DMS53 (cell line): Measurements from ENCODE around the gene HIVEP1.

ENCODE experiments used
- DNase-seq: peaks from one replicate; lab custom pipeline; 2025; lab: John Stamatoyannopoulos, UW

The HIVEP1 gene

DNA sequence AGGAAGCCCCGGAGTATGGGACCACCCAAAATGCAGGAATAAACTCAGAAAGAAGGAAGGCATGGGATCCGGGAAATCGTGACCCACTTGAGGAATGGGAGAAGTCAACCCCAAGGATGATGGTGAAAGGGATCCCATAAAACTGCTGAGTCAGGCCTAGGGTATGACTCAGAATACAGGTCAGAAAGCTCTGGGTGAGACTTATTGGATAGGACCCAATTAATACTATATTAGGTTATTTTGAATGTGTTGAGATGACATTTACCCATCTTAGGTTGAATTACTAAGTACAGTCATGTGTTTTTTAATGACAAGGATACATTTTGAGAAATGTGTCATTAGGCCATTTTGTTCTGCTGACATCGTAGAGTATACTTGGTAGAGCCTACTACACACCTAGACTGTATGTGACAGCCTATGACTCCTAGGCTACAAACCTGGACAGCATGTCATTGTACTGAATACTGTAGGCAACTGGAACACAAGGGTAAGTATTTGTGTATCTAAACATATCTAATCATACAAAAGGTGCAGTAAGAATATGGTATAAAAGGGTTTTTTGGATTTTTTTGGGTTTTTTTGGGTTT, 17.1 kb upstream of the HIVEP1 start:
- DNase-seq, result peak; percentile 5

DNA sequence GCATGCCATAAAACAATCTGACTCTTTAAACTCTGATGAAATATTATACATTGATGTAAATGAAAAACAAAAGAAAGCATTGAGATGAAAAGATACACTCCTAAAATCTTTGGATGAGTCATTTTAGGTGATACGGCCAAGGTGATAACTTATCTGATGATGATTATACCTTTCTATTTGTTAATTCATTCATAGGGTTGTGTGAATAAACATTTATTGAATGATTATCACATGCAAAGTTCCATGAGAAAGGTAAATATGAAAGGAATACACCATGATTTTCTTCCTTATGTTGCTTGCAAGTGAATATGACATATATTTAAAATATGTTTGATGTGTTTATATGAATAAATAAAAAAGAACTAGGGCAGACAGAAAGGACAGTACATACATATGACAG, 15.4 kb upstream of the HIVEP1 start:
- no peak for DNase-seq

DNA sequence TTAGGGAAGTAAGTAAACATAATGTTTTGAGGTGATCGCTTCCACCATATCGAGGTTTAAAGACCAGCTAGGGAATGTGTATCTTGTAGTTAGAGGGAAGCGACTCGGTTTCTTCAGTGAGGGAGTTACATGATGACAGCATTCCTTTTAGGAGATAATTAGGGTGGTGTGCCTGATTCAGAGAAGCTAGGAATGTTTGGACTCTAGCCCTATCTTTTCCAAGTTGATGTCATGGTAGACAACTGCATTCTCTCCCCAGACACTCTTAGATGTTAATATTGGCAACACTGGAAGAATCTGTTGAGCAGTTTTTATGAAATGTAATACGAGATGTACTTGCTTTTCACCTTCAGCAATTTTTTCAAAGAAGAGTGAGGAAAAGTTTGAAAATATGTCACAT, 12.9 kb upstream of the HIVEP1 start:
- no peak for DNase-seq

DNA sequence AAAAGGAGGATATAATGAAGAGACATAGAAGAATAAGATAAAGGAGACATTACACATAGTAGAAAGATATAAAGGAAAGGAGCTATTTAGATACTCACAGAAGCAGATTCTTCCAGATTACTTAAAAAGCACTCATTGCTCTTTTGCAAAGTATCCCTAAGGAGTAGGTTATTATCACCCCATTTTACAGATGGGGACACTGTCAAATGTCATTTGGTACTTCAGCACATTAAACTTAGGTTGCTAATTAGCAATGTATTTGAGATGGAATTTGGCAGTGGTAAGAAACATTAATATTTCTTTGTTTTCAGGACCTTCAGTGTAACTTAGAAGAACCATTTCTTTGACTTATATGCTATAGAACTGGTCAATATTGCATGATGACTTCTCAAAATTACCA, 11.9 kb upstream of the HIVEP1 start:
- no peak for DNase-seq

DNA sequence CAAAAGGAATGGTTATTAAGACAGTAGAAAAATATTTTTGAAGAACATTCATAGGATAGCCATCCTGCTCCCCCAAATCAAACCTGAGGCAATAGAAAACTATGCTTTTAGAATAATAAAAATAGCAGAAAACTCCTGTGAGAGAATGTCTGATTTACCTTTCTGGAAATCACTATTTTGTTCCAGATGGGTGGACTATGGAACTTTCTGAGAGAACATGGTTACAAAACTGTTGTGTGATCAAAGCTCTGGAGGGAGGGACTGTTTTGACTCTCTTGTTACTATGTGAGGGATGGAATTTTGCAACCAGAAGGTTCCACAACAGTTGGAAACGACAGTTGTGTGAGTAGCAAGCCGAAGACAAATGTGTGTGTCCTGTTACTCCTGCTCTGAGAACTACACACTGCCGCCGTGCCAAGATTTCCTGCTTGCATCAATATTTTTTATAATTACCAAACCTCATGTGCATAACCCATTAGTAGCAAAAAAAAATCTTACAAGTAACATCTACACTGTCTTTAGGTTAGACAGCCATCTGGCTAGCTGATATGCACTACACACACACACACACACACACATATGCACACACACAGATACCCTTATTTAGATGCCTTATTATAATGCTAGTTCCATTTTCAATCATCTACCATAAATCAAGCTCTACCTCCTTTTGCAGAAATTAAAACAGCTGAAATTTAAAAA, 11.0 kb upstream of the HIVEP1 start:
- DNase-seq, result no peak

DNA sequence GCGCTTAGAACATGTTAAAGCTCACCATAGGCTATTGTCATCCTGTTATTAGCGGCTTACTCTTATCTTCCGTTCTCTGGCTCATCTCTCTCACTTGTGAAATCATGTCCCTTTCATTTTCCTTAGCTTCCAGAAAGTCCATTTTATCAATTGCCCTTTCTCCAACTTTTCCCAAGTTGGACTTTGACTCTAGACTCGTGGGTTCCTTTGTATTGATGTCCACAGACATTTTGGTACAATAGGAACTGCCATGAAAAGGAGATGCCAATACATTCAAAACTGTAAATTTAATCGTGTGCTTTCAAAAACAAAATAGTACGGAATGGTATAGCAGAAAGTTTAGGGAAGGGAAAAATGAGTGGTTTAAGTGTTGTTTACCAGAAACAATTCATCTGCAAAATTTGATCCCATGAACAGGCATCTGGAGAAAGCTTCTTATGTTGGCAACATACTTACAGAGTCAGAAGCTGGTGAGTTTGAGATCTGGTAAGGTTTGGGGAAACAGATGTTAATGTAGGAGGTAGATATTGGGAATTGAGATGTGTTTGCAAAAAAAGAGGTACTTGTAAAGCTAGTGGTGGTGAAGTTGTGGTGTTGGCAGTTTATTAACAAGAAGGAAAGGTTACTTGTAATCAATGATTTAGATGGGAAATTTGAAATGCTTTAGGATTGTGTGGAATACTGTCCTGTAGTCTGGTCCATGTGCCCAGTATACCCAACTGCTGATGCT, 10.2 kb upstream of the HIVEP1 start:
- DNase-seq, result no peak

DNA sequence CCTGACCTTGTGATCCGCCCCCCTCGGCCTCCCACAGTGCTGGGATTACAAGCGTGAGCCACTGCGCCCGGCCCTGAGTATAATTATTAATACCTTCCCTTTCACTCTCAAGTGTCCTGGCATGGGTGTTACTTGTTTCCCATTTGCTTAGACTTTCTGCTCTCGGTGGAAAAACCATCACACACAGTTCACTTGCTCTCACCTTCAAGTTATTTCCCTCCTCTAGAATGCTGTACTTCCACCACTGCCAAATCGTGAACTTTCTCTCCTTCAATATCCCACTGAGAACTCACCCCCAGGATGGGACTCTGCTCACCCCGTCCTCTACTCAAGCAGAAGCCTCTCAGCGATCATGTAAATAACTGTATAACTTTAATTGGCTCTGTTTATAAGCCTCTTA, 4.6 kb upstream of the HIVEP1 start:
- DNase-seq, result no peak

DNA sequence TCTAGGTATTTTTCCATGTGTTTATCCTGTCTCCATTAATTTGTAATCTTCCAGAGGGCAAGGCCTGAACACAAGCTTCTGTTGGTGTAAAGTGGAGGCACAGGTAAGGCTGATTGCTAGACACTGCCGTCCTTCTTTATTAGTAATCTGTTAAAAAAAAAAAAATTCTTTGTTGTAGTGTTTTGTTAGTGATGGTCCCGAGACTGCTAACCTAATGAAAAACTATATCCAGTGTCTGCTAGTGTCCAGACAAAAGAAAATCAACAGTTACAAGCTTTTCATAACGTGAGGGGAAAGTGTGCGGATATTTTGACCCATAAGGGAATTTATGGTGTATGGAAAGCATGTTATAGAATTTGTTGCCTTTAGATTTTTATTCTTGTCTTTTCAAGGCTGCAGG, 4.2 kb upstream of the HIVEP1 start:
- DNase-seq, result peak; percentile 23

DNA sequence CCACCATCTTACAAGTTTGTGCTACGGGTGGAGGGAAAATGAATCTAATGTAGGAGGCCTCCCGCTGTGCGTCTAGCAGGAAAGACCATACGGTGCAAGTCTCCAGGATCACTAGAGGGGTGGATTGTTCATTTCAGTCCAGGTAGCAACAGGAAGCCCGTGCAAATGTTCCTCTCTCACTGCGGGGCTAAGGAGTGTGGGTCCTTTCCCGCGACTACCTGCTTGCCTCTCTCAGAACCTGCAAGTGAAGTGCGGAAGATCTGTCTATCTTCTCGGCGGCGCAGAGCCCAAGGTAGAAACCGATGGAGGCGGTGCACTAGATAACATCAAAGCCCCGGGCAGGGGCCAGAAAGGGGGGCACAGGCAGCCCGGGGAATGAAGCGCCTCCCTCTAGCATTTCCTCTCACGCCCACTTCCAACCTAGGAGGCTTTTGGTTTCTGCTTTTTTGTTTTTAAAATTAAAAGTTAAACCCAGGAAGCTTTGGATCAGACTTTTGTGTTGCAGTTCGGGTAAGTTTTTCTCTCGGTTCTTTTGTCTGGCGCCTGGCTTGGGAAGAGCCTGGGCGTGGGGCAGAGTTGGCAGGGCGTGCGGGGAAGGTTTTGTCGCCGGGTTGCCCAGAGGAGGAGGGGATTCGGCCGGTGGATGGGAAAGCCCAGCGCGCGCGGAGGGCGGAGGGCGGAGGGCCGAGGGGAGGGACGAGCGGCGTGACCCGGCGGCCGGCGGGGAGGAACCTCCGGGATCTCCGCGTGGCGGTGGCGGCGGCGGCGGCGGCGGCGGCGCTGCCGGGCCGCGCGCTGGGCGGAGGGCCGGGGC, 3.5 kb upstream of the HIVEP1 start:
- DNase-seq, result peak; percentile 92

DNA sequence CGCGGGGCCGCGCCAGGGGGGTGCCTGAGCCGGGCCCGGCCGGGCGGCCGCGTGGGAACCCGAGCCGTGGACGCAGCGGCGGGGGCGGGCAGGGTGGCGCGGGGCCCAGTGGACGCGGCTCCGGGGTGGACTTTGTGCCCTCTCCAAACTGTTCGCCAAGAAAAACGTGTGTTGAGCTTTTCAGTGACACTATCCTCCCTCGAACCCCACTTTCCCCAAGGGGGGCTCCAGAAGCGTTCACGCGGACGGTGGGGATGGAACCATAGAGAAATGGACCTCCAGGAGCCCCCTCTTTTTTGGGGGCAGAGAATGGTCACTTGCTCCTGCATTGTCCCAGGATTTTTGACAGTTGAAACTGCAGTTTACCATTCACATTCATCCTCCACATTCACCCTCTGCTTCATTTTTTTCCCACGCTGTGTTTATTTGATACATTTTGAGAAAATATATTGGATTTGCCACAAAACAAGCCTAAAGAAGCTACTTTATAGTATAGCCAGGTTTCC, 2.9 kb upstream of the HIVEP1 start:
- DNase-seq, result peak; percentile 42

DNA sequence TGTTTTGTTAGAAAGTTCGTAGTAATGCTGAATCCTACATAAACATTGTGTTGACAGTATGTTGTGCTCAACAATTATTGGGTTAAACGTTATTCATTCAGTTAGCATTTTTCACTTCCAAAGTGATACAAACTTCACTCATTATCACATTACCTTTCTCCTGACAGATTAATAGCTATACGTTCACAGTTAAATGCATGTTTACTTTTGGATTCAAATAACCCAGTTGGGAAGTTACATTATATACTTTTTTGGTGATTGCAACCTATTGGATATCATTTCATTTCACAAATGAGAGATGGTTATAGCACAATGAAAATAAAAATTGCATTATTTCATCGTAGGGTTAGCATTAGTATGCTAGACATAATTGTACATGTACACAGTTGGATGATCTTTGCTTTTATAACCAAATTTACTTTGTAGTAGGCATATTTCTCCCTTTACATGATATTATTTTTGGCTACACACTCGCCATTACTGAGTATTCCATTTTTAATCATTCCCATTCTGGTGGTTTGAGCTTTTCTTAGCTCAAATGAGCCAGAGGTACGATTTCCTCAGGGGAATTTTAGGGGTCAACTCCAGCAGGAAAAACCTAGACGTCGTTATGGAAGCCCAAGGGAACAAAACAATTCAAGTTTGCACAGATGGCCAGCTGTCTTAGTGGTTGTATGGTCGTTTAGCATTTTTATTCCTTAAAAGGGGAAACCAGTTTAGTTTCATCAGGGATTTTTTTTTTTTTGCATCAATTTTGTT, 2.1 kb upstream of the HIVEP1 start:
- DNase-seq, result peak; percentile 55

DNA sequence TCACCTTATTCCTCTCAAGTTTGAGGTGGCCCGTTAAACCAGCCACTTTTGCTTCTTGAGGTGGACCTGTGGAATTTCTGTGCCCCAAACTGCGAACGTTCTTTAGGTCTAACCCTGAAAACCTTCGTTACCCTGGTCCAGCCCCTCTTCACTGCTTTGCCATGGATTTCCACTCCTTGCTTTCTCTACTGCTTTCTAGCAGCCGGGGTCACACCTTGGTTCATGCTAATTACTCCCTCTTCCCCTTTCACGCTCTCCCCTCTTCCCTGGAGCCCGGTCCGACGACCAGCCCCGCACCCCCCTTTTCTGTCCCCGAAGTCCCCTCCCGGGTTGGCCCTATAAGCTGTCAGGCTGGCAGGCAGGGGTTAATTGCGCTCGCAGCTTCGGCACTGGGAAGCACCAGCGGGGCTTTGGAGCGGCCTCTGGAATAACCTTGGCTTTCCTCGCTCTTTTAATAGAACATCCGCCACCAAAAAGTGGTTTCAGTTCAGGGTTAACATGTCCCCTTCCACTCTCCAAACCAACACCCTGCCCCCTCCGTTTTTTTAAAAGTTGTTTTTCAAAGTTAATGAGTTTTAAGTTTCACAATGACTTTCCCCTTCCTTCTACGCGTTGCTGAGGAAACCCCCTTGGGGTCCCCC, 1.4 kb upstream of the HIVEP1 start:
- peak; percentile 91 for DNase-seq

DNA sequence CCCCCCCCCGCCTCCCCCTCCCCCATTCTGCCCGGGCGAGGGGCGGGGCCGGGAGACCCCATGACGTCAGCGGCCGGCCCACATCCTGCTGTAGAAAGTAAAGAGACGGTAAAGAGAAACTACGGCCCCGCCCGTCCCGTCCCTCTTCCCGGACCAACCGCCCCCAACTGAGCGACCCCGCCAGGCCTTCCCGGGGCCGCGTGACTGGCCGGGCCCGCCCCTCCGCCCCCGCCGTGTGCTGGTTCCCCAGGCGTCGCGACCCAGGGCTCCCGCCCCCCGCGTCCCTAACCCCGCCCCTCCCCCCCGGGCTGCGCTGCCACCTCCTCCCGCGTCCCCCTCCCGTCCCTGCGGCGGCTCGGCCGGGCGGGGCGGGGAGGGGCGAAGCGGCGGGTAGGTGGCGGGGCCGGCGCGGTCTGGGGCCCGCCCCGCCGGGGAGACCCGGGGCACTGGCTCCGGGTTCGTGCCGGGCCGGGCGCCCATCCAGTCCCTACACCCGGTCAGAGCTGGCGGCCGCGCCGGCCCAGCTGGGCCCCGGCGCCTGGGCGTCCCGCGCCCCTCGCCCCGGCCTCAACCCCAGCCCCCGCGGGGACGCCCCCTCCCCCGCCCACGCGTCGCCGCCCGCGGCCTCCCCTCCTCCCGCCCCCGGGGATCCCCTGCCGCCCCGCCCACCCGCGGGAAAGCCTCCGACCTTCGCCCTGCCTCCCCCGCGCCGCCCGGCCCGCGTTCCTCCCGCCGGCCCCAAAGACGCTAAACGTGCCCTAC, 655 bp upstream of the HIVEP1 start:
- DNase-seq, result peak; percentile 98

DNA sequence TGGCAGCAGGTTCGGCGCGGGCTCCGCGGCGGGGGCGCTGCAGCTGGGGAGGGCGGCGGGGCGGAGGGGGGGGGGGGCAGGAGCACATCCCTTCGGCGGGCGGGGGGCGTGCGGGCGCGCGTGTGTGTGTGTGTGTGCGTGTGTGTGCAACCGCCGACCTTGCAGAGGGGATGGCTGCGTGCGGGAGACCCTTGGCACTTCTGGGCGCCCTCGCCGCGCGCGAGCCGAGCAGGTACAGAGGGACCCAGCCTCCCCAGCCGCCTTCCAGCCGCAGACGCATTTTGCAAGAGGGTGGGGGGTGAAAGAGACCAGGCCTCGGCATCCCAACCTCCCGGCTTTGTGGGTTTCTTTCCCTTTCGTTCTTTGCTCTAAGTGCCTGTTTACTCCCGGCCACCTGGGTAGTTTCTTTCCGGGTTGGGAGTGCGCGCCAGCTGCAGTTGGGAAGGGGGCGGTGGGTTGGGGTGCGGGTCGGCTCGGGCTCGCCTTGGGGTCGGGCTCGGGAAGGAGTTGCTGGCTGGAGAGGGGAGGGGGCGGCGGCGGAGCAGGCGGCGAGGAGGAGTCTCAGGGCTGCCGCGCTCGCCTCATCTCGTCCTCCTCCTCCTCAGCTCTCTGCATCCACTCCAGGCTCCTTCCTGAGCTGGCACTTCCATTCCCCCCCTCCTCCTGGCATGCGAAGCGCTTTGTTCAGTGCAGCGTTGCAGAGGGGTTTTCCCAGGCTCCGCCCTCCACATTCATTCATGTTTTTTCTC, 620 bp downstream of the HIVEP1 start:
- DNase-seq, result peak; percentile 83

DNA sequence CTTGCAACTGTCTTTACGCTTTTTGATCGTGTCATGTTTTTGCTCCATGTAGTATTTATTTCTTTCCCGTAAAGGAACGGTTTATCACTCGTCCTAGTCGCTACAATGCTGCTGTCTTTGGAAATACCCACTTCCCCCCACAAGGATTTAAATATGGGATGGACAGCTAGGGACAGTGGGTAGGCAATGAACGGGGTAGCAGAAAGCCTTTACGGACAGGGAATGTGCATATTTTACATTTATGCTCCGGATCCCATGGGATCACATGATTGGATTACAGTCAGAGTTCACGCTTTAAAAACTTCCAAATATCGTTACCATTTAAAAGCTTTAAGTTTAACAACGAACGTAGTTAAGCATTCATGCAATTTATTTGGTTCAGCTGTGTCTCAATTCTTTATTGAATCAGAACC, 1.2 kb downstream of the HIVEP1 start:
- no peak for DNase-seq

DNA sequence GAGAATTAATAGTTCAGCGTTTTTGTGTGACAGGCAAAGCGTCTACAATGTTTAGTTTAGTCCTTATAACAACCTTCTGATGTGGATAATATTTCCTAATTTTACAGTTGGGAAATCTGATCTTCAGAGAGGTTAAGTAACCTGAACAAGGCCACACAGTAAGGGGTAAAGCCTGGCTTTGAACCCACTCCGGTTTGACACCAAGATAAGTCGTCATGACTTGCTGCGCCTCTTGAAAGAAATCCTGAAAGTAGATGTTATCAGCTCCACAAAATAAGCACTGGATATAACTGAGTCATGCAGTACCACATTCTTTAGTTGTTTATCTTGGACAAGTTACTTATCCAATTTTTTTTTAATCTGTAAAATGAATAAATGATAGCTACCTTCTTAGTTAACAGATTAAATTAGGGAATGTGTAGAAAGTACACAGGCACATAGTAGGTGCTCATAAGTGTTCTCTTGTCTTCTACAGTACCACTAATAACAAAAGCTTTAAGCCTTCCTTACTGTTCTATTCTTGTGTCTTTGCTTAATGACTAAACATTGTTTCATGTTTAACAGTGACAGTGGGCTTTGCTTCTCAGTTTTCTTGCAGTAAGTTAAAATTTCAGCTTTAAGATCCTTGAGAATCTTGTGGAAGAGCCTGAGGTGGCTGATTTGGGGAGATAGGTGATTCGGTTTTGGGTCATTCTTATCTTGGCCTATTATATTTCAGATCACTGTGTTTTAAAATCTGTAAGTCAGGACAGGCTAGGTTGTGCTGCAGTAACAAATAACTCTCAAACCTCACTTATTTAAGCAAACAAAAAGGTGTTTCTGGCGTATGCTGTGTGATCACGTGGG, 2.1 kb downstream of the HIVEP1 start:
- DNase-seq, result no peak

DNA sequence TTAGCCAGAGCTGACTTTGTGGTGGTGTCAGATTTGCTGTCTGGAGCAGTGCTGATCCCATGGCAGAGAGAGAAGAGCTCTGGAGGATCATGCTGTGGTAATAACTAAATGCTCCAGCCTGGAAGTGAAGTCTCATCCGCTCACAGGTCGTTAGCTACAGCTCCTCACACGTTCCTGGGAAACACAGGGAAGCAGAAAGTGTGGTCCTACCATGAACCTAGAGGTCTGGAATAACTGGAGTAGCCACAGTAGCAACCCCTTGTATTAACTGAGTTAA, 2.7 kb downstream of the HIVEP1 start:
- DNase-seq, result no peak

DNA sequence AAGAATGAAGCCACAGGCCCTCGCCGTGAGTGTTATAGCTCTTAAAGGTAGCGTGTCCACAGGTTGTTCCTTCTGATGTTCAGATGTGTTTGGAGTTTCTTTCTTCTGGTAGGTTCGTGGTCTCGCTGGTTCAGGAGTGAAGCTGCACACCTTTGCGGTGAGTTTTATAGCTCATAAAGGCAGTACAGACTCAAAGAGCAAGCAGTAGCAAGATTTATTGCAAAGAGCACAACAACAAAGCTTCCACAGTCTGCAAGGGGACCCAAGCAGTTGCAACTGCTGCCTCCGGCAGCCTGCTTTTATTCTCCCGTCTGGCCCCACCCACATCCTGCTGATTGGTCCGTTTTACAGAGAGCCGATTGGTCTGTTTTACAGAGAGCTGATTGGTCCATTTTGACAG, 5.2 kb downstream of the HIVEP1 start:
- no peak for DNase-seq

DNA sequence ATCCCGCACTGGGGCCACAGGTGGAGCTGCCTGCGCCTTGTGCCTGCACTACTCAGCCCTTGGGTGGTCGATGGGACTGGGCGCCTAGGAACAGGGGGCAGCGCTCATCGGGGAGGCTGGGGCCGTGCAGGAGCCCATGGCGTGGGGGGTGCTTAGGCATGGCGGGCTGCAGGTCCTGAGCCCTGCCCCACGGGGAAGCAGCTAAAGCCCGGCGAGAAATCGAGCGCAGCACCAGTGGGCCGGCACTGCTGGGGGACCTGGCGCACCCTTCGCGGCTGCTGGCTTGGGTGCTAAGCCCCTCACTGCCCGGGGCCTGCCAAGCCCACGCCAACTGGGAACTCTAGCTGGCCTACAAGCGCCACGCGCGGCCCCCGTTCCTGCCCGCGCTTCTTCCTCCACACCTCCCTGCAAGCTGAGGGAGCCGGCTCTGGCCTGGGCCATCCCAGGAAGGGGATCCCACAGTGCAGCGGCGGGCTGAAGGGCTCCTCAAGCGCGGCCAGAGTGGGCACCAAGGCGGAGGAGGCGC, 5.8 kb downstream of the HIVEP1 start:
- DNase-seq, result no peak
